KMS-11 (cell line): ENCODE measurements around the gene XCL1.
"Not testable (repeated sequence)": the region's sequence is repeated elsewhere in the genome, so short reads cannot be mapped to it uniquely, and the experiment has no call there.

Experiments used
- H2AFZ ChIP-seq: fragments of 200-600 bp; sonication (generic); 2 replicates; pipeline ENCODE4 v1.6.1; 2016; ENCODE audit warnings: antibody characterized with exemption, mixed run types, low read depth
- H3K27ac ChIP-seq: fragments of 200-600 bp; sonication (generic); 2 replicates; pipeline ENCODE4 v1.6.1; 2016; ENCODE audit warnings: mild to moderate bottlenecking, mixed run types
- H3K27me3 ChIP-seq: fragments of 200-600 bp; sonication (generic); 2 replicates; pipeline ENCODE4 v1.6.1; 2017; ENCODE audit warnings: mild to moderate bottlenecking, low read depth, mixed run types, moderate library complexity; ENCODE audit not compliant: insufficient read depth
- H3K36me3 ChIP-seq: fragments of 200-600 bp; sonication (generic); 2 replicates; pipeline ENCODE4 v1.6.1; 2017; ENCODE audit warnings: mild to moderate bottlenecking, mixed run types; ENCODE audit not compliant: insufficient read depth
- H3K4me1 ChIP-seq: fragments of 200-600 bp; sonication (generic); 2 replicates; pipeline ENCODE4 v1.6.1; 2016; ENCODE audit warnings: mild to moderate bottlenecking, low read depth, mixed run types; ENCODE audit not compliant: poor library complexity, severe bottlenecking
- H3K4me2 ChIP-seq: fragments of 200-600 bp; sonication (generic); 2 replicates; pipeline ENCODE4 v1.7.0; 2016; ENCODE audit warnings: mild to moderate bottlenecking, mixed run types
- H3K4me3 ChIP-seq: fragments of 200-600 bp; sonication (generic); IDR thresholded peaks from 2 replicates; pipeline ENCODE4 v1.6.1; 2017; ENCODE audit warnings: low read depth, low read length, mixed read lengths; ENCODE audit not compliant: insufficient read depth
- H3K79me2 ChIP-seq: fragments of 200-600 bp; sonication (generic); 2 replicates; pipeline ENCODE4 v1.6.1; 2016; ENCODE audit warnings: low read depth, mixed run types; ENCODE audit not compliant: insufficient read depth
- H3K9ac ChIP-seq: fragments of 200-600 bp; sonication (generic); 2 replicates; pipeline ENCODE4 v1.6.1; 2016; ENCODE audit warnings: mild to moderate bottlenecking, mixed run types
- H4K20me1 ChIP-seq: fragments of 200-600 bp; sonication (generic); 2 replicates; pipeline ENCODE4 v1.6.1; 2016; ENCODE audit warnings: mild to moderate bottlenecking, mixed run types; ENCODE audit not compliant: insufficient read depth
- TF ChIP-seq, protein P1 (sequence below): fragments of 200-600 bp; sonication (generic); conservative IDR thresholded peaks from 2 replicates; pipeline ENCODE4 v1.6.1; 2017; ENCODE audit warnings: low read depth, mild to moderate bottlenecking, antibody characterized with exemption, low read length, moderate library complexity, mixed read lengths

Gene XCL1

DNA sequence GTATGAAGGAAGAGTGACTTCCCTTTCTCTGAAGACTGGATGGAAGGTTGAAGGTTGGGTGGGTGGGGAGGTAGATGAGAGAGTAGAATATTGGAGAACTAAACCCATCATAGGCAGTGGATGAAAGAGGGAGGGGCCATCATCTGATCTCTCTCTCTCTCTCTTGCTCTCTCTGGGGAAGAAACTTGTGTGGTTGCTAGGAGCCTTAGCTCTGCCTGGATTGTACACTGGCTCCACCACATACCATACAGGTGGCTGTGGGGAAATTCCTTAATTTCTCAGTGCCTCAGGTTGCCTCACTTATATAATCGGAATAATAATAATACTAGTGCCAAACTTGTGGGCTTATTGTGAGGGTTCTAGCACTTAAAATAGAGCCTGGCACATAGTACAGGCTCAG is 9.5 kb downstream of the XCL1 start:
- no peak overlapping the region for H3K27ac ChIP-seq
- no peak overlapping the region for H3K9ac ChIP-seq
- H3K4me2 ChIP-seq: no peak overlapping the region
- TF ChIP-seq, protein P1, sequence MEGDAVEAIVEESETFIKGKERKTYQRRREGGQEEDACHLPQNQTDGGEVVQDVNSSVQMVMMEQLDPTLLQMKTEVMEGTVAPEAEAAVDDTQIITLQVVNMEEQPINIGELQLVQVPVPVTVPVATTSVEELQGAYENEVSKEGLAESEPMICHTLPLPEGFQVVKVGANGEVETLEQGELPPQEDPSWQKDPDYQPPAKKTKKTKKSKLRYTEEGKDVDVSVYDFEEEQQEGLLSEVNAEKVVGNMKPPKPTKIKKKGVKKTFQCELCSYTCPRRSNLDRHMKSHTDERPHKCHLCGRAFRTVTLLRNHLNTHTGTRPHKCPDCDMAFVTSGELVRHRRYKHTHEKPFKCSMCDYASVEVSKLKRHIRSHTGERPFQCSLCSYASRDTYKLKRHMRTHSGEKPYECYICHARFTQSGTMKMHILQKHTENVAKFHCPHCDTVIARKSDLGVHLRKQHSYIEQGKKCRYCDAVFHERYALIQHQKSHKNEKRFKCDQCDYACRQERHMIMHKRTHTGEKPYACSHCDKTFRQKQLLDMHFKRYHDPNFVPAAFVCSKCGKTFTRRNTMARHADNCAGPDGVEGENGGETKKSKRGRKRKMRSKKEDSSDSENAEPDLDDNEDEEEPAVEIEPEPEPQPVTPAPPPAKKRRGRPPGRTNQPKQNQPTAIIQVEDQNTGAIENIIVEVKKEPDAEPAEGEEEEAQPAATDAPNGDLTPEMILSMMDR: no peak
- H3K27me3 ChIP-seq: no peaks in the 10 kb centered on the region
- no peak overlapping the region for H3K4me3 ChIP-seq
- H2AFZ ChIP-seq: no peak overlapping the region
- no peaks in the 10 kb centered on the region for H3K79me2 ChIP-seq
- H3K36me3 ChIP-seq: no peaks in the 10 kb centered on the region
- no peaks in the 10 kb centered on the region for H4K20me1 ChIP-seq
- H3K4me1 ChIP-seq: no peaks in the 10 kb centered on the region

DNA sequence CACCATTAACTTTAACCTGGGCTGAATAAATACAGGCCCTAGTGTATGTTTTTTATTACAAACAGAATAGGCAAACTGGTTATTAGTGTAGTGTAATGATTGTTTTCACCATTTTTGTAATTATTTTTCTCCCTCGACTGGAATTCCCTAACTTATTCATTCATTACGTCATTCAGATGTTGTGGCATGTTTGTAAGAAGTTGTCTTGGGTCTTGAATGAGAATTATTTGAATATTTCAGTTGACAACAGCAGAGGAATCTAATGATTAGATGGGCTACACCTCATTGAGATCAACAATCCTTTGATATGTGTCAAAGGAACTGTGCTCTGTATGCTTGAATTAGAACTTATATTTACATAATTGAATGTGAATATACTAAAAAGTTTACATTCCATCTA is 12.8 kb downstream of the XCL1 start:
- no peaks in the 10 kb centered on the region for H3K27me3 ChIP-seq
- H3K9ac ChIP-seq: no peak overlapping the region
- H4K20me1 ChIP-seq: no peaks in the 10 kb centered on the region
- H3K4me3 ChIP-seq: no peak overlapping the region
- H3K79me2 ChIP-seq: no peaks in the 10 kb centered on the region
- TF ChIP-seq, protein P1: no peak
- no peaks in the 10 kb centered on the region for H3K36me3 ChIP-seq
- no peak overlapping the region for H3K4me2 ChIP-seq
- no peaks in the 10 kb centered on the region for H3K4me1 ChIP-seq
- no peak overlapping the region for H3K27ac ChIP-seq
- no peak overlapping the region for H2AFZ ChIP-seq

DNA sequence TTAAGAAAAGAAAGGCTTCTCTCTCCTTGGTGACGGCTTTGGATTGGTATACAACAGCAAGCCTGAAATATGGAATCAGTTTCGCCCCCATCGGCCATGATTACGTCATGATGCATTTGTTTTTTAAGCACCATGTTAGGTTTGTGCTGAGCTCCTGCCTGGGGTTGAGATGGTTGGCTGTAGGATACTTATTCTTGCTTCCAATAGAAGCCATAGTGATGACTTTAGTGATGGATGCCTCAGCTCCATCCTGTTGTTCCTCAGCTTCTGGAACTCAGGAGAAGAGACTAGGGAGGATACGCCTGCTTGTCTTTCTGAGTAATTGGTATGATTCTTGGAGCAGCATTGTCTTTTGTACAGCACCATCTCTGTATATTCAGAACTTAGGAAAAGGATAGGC is 14.7 kb downstream of the XCL1 start:
- Histone ChIP-seq H2AFZ (no peak overlapping the region), H3K27me3 (no peaks in the 10 kb centered on the region), H4K20me1 (no peaks in the 10 kb centered on the region), H3K27ac (no peak overlapping the region), H3K4me3 (no peak overlapping the region), H3K79me2 (no peaks in the 10 kb centered on the region), H3K36me3 (no peaks in the 10 kb centered on the region), H3K9ac (no peak overlapping the region), H3K4me1 (no peaks in the 10 kb centered on the region), H3K4me2 (no peak overlapping the region)
- TF ChIP-seq, protein P1: no peak

DNA sequence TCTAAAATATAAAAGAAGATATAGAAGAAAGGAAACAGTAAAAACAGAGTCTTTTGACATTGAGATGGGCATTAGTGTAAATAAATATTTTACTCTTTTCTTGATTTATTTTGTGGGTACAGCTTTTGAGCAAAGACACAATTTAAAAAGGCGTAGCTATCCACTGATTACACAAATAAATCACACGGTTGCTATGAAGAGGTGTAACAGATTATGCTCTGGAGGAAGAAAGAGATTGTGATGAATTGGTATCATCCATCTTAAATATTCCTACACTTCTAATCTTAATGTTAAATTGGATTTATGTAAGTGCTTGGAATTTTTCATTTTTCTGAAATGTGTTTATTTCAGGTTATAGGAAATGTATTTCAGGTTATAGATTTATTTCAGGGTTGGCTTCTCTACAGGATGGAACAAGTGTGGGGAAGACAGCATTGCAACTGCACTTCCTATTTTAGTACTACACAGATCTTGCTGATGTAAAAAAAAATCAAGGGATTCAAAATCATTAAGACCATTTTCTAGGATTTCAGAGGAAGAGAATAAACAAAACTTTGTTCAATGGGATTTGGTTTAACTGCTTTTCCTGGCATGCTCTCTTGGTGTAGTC is 15.3 kb downstream of the XCL1 start:
- H3K36me3 ChIP-seq: no peaks in the 10 kb centered on the region
- H3K9ac ChIP-seq: no peak overlapping the region
- TF ChIP-seq, protein P1: no peak
- no peaks in the 10 kb centered on the region for H3K79me2 ChIP-seq
- no peak overlapping the region for H3K4me2 ChIP-seq
- no peaks in the 10 kb centered on the region for H4K20me1 ChIP-seq
- H2AFZ ChIP-seq: no peak overlapping the region
- no peaks in the 10 kb centered on the region for H3K27me3 ChIP-seq
- H3K27ac ChIP-seq: no peak overlapping the region
- no peak overlapping the region for H3K4me3 ChIP-seq
- H3K4me1 ChIP-seq: no peaks in the 10 kb centered on the region

DNA sequence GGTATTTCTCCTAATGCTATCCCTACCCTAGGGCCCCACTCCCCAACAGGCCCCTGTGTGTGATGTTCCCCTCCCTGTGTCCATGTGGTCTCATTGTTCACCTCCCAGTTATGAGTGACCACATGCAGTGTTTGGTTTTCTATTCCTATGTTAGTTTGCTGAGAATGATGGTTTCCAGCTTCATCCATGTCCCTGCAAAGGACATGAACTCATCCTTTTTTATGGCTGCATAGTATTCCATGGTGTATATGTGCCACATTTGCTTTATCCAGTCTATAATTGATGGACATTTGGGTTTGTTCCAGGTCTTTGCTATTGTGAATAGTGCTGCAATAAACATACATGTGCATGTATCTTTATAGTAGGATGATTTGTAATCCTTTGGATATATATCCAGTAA is 19.0 kb downstream of the XCL1 start:
- H2AFZ ChIP-seq, H3K4me1 ChIP-seq, H4K20me1 ChIP-seq, H3K4me3 ChIP-seq, H3K27me3 ChIP-seq, H3K79me2 ChIP-seq, H3K4me2 ChIP-seq, H3K9ac ChIP-seq, H3K27ac ChIP-seq, H3K36me3 ChIP-seq: not testable (repeated sequence)
